CD4-positive, alpha-beta T cell treated with Interleukin-12 subunit alpha and Interleukin-12 subunit beta, for 1 hour (primary cell): Measurements from ENCODE around the gene HPS4.
"Not testable (repeated sequence)": the region's sequence is repeated elsewhere in the genome, so short reads cannot be mapped to it uniquely, and the experiment has no call there.

Experiments used
- DNase-seq: peaks from one replicate; pipeline ENCODE4 v3.0.0-alpha.2; 2020

The HPS4 gene

DNA sequence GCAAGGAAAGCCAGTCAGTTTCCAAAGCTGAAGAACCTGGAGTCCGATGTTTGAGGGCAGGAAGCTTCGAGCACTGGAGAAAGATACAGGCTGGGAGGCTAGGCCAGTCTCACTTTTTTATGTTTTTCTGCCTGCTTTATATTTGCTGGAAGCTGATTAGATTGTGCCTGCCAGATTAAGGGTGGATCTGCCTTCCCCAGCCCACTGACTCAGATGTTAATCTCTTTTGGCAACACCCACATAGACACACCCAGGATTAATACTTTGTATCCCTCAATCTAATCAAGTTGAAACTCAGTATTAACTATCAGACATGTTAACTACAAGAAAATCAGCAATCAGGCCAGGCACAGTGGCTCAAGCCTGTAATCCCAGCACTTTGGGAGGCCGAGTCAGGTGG is 44.8 kb downstream of the HPS4 start:
- DNase-seq = not testable (repeated sequence)

DNA sequence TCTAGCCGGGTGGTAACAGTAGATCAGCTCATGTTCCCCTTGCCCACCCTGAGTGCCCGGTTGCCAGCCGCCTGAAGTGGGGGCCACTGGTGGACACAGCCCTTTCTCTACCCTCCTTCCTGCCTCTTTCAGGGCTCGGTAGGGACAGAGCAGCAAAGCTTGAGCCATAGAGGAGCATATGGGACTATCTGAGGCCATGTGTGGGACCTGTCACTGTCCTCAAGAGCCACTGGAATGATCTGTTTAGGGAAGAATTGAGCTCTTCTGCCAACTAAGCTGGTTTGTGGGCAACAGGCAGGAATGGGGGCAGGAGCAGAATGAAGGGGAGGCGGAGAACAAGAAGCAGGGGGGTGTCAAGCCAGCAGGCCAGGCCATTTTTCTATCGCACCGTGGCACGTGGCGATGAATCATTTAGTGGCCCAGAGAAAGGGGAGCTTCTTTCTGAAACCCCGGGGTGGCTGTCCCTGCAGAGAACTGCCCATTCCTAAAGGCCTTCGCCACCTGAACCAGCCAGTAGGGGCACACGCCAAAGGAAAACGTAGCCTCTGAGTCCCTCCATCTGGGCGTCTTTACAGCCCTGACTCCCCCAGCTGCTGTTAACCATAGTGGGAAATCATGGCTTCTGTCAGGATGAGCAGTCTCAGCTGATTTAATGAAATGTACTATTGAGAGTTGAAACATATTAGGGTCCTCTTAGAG is 45.7 kb downstream of the HPS4 start:
- DNase-seq = no peak

DNA sequence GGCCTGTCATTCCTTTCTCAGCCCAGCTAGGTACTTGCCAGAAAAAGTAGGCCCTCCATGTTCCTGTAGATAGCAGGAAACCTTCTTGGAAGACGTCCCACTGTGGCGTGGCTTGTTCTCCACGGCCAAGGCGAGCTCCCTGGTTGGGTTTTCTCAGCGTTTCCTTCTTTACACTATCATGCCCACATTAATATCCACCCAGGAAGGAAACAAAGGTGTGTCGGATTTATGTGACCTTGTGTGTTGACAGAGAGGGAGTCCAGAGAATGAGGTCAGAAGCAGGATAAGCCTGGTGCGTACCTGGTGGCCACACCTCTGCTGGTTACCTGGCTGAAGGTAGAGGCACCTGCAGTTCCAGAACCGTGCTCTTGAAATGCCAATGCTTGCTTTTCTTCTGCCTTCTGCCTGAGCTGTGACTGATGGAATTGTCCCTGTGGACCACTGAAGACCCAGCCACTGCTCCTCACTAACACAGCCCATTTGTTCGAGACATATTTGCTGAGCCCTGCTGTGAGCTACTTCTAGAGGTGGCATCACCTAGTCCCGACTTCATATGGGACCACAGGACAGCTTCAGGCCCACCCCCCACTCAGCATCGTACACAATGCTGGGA is 46.6 kb downstream of the HPS4 start:
- no peak for DNase-seq

- no peak for DNase-seq
These were observed 48.1 kb downstream of the HPS4 start for GRCh38 chr22:26435327-26436093.

DNA sequence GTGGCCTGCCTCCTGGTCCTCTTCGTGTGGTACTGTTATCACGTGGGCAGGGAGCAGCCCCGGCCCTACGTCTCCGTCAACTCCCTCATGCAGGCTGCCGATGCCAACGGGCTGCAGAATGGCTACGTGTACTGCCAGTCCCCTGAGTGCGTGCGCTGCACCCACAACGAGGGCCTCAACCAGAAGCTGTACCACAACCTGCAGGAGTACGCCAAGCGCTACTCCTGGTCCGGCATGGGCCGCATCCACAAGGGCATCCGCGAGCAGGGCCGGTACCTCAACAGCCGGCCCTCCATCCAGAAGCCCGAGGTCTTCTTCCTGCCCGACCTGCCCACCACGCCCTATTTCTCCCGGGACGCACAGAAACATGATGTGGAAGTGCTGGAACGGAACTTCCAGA is 49.8 kb downstream of the HPS4 start:
- no peak for DNase-seq

GRCh38 chr22:26432619-26433311 is 50.8 kb downstream of the HPS4 start:
- DNase-seq = no peak

GRCh38 chr22:26431261-26431995 is 52.2 kb downstream of the HPS4 start:
- no peak for DNase-seq

DNA sequence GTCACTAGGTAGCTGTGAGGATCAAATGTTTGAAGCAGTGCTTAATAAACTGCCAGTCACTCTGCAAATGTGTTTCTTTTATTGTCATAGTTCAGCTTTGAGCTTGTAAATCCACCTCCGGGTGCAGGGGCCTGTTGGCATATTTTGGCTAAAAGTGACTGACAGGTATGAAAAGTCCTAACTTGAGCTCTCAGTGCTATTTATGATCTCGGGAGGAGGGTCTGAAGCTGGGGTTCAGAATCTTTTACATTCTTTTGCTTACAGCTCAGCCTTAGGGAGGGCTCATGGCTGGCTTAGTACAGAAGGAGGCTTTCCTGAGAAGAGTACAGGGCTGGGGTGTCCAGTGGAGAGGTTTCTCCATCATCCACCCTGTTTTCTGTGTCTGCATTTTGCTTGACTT is 53.0 kb downstream of the HPS4 start:
- DNase-seq = no peak

DNA sequence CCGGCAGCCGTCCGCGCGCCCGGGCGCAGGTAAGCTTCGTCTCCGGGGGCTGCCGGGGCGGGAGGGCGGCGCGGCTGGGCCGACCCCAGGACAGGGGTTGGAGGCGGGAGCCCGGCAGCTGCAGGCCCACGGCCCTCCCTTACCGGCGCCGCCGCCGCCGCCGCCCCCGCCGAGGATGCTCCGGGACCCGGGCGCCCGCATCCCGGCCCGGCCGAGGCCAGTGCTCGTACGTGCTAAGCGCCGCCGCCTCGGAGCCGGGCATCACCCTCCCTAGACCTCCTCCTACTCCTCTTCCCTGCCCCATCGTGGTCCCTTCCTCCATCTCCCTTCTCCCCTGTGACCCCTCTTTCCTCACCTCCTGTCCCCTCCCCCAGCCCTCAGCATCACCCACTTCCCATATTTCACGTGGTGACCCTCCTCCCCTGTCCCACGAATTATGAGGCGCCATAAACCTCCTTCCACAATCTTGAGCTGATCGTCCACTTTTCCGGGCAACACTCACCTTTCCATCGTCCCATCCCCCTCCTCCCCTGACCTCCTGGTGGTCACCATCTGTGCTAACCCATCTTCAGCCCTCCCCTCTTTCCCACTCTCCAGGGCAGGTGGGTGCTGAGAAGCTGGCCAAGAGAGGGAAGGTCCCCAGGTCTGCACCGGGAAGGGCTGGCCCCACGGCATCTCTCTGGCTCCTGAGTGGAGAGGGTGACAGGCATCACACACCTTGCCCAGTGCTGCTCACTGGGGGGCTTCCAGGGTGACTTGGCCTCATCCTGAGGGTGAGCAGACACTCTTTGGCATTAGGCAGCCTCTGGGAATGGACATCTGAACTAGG is 53.9 kb downstream of the HPS4 start:
- no peak for DNase-seq

DNA sequence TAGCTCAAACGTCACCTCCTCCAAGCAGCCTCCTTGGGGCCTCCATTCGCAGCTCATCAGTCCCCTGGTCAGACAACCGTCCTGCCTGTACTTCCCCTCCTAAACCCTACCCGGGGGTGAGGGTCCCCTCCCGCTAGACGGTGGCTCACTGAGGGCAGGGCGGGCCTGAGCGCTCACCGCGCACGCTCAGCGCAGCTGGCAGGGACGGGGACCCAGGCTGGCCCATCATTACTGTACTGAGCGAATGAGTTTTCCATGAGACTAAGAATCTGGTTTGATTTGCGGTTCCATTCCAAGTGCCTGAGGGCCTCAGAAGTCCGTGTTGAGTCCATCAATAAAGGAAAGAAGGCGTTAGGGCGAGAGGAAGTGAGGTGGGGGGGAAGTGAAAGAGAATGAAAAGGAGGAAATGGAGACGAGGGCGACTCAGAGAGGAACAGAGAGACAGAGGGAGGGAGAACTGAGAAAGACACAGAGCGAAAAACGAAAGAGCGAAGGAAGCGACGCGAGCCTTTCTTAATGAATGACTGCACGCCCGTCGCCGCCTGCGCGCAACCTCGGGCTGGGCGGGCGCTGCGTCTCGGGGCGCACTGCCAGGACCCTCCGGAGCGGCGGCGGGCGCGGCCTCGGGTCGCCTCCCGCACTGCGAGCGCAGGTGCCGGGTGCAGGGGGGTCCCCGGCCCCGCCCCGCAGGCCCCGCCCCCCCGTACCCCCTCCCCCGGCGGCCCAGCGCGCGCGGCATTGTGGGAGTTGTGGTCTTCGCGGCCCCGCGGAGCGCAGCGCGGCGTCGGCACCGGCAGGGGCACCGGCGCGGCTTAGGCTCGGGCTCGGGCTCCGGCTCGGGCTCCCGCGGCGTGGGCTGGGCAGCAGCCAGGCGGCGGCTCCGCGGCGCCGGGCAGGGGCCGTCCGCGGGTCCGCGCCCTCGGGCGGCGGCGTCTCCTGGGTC is 54.8 kb downstream of the HPS4 start, which contains the start of gene ASPHD2:
TSS of gene ASPHD2 (plus strand) at position 746 of the 943 bp plus-strand sequence. CDS start 4,356 bp downstream, outside the sequence.
- peak; percentile 85 for DNase-seq

GRCh38 chr22:26426924-26427323 is 56.7 kb downstream of the HPS4 start:
- no peak for DNase-seq

DNA sequence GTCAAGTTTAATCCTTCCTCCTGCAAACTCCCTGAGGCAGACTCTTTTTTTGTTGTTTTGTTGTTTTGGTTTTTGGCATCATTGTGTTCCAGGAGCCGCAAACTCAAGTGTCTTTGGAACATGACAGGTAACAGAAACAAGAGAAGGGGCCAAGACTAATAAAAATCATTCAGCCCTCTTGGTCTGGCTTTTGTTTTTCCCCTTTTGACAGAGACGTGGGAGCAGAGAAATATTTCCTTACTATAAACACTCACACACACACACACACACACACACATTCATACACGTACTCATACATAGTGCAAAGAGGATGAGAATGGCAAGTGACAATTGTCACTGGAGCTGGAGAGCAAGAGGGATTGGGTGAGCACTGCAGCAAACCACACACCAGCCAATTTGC is 65.0 kb downstream of the HPS4 start:
- no peak for DNase-seq

DNA sequence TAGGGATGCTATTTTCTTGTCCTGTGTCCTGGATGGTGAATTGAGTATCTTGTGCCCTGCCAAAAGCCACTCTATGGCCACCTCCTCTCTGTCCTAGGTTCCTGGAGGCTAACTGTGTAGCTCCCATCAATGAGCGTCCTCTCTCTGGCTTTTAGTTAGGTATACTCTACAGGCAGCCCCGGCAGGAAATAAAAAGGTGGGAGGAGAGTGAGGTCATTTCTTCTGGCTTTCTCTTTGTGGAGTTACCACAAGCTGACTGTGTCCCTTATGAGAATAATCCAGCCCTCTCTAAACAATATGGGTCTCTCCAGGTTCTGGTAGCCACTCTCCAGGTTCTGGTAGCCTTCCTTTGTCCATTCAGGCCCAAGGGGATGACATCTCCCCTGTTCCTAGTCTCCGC is 66.2 kb downstream of the HPS4 start:
- DNase-seq = no peak

DNA sequence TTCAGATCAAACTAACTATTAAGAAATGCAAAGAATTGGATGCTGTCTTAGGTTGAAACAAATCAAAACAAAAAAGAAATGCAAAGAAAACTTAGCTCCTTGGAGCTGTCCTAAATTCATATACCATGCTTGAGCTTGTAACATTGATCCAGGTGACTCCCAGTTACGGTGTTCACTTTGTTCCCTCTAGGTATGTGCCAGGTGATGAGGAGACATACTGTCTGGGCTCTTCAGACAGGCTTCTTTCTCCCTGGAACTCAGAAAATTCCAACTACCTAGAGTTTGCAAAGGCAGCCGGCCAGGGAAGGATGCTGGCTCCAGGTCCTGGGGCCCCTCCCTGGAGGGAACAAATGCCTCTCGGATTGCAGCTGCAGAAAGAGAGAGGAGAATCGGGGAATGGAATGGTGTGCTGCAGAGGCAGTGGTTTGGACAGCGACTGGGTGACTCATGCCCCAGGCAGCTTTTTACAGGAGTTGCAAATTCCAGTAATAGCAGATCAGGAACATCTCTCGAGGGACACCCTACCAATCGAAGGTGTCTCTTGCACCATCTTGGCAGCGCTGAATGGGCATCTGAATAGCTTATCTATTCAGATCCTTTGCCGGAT is 66.8 kb downstream of the HPS4 start:
- DNase-seq = no peak

DNA sequence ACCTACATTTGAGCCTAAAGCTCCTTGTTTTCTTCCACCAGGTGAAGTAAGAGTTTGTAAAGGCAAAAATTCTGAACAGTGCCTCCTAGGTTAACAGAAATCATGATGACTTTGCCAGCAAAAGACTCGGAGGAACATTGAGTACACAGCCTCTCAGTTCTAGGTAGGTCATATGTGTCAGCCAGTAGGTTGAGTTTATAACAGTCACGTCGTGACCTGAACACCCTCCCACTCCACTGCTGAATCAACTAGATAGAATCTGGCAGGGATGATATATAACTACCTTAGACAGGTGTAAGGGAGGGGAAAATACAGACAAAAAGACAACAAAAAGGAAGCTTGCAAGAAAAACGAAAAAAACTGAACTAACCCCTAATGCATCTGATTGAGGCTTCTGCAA is 67.3 kb downstream of the HPS4 start:
- DNase-seq = no peak

- no peak for DNase-seq
These were observed 69.2 kb downstream of the HPS4 start for GRCh38 chr22:26414347-26414746.

DNA sequence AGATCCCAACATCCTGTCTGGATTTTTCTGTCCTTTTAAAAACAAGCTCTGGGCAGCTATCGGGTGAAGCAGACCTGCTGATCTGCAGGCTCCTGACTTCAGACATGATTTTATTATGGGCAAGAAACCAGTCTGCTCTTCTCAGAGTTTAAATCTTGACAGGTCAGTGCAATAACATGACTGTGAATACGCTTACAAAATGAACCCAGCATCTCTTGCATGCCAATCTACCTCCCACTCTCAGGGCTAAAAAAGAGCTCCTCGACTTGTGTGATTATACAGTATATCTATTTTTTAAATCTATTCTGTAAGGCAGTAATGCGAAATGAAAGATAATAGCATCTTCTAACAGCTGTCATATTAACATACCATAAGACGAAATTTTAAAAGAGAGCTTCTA is 73.2 kb downstream of the HPS4 start:
- no peak for DNase-seq

- DNase-seq = no peak
These were observed 73.8 kb downstream of the HPS4 start for GRCh38 chr22:26409719-26410335.

GRCh38 chr22:26408562-26409220 is 74.9 kb downstream of the HPS4 start:
- not testable (repeated sequence) for DNase-seq
